HG02588 (cell line): ENCODE results near the gene TMEM41B.
"Not testable (repeated sequence)": the region's sequence is repeated elsewhere in the genome, so short reads cannot be mapped to it uniquely, and the experiment has no call there.

Experiments
- ATAC-seq: cut with Tn5 transposase; IDR thresholded peaks from one replicate; pipeline ENCODE4 v1.9.1; 2021; ENCODE audit warnings: mild to moderate bottlenecking, moderate library complexity; ENCODE audit not compliant: unreplicated experiment

The TMEM41B gene

DNA sequence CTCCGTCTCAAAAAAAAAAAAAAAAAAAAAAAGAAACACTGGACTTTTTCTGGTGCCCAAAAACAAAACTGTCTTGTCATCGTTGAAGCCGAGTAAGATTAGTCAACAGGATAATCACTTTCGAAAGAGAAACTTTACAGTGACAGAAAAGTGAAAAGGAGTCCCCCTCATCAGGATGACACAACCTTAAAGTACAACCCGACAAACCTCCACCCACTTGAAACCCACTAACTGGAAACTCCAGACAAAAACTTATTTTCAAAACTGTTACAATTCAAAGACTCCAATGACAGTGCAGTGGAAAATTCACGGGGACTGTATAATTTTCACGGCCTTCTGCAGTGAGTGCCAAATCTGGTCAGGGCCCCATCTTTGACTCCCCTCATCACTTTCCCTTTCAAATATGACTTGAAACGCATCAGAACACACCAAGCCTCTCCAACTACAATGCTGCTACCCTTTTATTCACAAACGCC is 50.5 kb downstream of the TMEM41B start:
- peak; percentile 51 for ATAC-seq

GRCh38 chr11:9260838-9261146 is 53.6 kb downstream of the TMEM41B start:
- ATAC-seq, result not testable (repeated sequence)

DNA sequence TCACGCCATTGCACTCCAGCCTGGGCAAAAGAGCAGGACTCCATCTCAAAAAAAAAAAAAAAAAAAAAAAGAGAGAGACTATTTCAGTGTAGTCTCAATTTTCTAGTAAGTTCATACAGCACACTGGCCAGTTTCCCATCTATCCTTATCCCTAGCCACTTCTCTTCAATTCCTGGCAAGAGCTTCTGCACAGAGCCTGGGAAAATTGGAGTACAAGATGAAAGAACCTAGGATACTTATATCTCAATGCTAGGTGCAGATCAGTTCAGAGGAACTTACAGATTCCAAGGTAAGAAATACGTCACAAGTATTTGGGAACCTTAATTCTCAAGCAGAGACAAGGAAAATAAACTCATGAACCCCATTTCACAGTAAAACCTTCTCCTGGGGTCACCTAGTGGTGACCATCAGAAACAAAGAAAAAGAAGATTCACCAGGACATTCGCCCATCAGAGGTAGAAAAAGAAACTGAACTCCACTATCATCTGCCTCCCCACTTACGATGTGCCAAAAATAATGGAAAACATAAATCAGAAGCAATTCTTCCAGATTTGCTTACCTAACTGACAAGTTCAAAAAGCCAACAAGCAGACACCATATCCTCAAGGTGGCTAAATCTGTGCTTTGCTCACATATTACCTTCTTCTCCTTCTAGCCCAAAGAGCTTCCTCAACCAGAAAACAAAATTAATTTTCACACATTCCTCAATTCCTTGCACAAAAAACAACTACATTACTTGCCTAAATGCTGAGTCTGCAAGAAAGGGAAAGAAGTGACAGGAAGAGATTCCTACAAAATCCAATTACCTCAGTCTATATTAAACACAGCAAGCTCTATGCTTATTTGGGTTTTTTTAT is 54.2 kb downstream of the TMEM41B start:
- ATAC-seq, result no peak

DNA sequence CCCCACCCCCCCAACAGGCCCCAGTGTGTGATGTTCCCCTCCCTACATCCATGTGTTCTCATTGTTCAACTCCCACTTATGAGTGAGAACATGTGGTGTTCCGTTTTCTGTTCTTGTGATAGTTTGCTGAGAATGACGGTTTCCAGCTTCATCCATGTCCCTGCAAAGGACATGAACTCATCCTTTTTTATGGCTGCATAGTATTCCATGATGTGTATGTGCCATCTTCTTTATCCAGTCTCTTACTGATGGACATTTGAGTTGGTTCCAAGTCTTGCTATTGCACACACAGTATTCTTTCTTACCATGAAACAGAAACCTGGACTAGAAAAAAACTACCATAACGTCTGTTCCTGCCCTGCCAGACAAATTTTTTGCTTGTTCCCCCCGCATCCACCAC is 56.1 kb downstream of the TMEM41B start:
- not testable (repeated sequence) for ATAC-seq

DNA sequence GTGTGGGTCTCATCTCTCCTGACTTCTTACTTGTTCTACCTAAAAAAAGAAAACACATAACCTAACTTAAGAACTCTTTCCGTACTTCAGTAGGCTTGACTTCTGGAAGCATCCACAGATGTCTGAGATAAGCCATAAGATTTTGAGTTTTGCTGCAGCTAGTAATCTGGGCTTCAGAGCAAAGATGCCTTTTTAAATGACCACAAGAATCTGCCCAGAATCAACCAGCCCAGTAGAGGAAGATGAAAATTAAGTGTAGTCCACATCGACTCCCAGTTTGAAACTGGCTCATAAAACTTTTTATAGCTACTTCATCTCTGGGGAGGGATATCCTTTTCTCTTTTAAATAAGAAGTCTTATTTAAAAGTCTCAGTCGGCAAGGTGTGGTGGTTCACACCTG is 60.0 kb downstream of the TMEM41B start:
- no peak for ATAC-seq

DNA sequence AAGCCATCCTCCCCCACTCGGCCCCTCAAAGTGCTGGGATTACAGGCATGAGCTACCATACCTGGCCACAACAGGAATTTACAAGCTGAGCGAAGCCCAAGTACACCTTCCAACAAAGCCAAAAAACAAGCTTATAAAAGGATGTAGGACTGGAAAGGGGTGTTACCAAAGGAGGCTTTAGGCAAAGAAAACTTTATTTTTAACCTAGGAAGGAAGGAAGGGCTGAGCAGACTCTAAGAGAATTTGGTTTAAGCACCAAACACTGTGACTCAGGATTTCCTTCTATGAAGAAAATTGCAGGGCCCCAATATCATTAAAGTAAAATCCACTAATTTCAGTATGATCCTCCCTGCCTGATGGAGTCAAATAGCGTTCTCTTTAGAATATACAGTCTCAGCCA is 61.3 kb downstream of the TMEM41B start:
- ATAC-seq, result no peak

GRCh38 chr11:9251311-9251710 is 63.1 kb downstream of the TMEM41B start:
- no peak for ATAC-seq

GRCh38 chr11:9250139-9250582 is 64.2 kb downstream of the TMEM41B start:
- peak; percentile 79 for ATAC-seq

DNA sequence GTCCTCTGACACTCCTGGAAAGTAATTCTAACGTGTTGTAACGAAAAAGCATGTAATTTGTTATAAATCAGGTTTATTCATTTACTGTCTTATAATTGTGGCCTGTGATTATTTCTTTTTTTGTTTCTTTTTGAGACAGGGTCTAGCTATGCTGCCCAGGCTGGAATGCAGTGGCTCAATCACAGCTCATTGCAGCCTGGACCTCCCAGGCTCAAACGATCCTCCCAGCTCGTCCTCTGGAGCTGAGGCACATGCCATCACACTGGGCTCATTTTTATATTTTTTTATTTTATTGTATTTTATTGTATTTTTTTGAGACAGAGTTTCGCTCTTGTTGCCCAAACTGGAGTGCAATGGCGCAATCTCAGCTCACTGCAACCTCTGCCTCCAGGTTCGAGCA is 65.1 kb downstream of the TMEM41B start:
- ATAC-seq, result no peak

- no peak for ATAC-seq
These were observed 66.5 kb downstream of the TMEM41B start for GRCh38 chr11:9247863-9248262.

DNA sequence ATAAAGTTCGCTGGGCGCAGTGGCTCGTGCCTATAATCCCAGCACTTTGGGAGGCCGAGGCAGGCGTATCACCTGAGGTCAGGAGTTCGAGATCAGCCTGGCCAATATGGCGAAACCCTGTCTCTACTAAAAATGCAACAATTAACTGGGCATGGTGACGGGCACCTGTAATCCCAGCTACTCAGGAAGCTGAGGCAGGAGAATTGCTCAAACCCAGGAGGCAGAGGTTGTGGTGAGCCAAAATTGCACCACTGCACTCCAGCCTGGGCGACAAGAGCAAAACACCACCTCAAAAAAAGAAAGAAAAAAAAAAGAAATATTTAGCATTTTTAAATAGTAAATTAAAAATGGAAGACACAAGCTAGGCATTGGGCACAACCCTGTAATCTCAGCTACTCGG is 78.2 kb downstream of the TMEM41B start:
- not testable (repeated sequence) for ATAC-seq

DNA sequence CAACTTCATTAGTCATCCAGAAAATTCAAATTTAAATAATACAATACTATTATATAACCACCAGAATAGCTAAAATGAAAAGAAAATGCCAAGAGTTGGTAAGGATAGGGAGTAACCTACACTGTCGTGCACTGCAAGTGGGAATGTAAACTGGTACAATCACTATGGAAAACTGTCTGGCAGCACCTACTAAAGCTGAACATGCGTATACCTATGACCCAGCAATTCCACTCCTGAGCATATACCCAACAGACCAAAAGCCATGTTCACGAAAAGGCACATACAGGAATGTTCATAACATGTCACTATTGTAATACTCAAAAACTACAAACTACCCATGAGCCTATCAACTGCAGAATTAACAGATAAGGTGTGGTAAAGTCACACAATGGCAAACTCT is 81.9 kb downstream of the TMEM41B start:
- no peak for ATAC-seq

GRCh38 chr11:9231848-9232177 is 82.6 kb downstream of the TMEM41B start:
- no peak for ATAC-seq
